GM18498 (cell line): Measurements from ENCODE around the gene CCDC85C.
A peak's percentile ranks its signal among the peaks of the same experiment; 100 is the strongest.

Experiments
- ATAC-seq: cut with Tn5 transposase; IDR thresholded peaks from one replicate; pipeline ENCODE4 v1.9.1; 2021; ENCODE audit warnings: mild to moderate bottlenecking, moderate library complexity; ENCODE audit not compliant: unreplicated experiment

The CCDC85C gene

GRCh38 chr14:99630202-99630601, 26.2 kb upstream of the CCDC85C start:
- ATAC-seq: no peak

- peak; percentile 79 for ATAC-seq
These were observed 25.0 kb upstream of the CCDC85C start for GRCh38 chr14:99628887-99629618.

- ATAC-seq: no peak
These were observed 23.7 kb upstream of the CCDC85C start for GRCh38 chr14:99627510-99628381.

GRCh38 chr14:99627100-99627499, 23.1 kb upstream of the CCDC85C start:
- no peak for ATAC-seq

- no peak for ATAC-seq
These were observed 22.1 kb upstream of the CCDC85C start for GRCh38 chr14:99626041-99626648.

- ATAC-seq: no peak
These were observed 21.5 kb upstream of the CCDC85C start for GRCh38 chr14:99625476-99625875.

- no peak for ATAC-seq
These were observed 21.0 kb upstream of the CCDC85C start for GRCh38 chr14:99624971-99625370.

GRCh38 chr14:99624024-99624423, 20.0 kb upstream of the CCDC85C start:
- ATAC-seq: no peak

- no peak for ATAC-seq
These were observed 17.9 kb upstream of the CCDC85C start for GRCh38 chr14:99621948-99622347.

GRCh38 chr14:99619835-99620834, 16.1 kb upstream of the CCDC85C start:
- no peak for ATAC-seq

GRCh38 chr14:99616832-99617800, 13.1 kb upstream of the CCDC85C start:
- no peak for ATAC-seq

GRCh38 chr14:99615497-99616157, 11.6 kb upstream of the CCDC85C start:
- no peak for ATAC-seq

- ATAC-seq: no peak
These were observed 8.8 kb upstream of the CCDC85C start for GRCh38 chr14:99612738-99613330.

GRCh38 chr14:99612071-99612737, 8.2 kb upstream of the CCDC85C start:
- ATAC-seq: no peak

GRCh38 chr14:99611646-99612045, 7.6 kb upstream of the CCDC85C start:
- ATAC-seq: no peak

GRCh38 chr14:99609245-99610170, 5.5 kb upstream of the CCDC85C start:
- no peak for ATAC-seq

- ATAC-seq: no peak
These were observed 4.6 kb upstream of the CCDC85C start for GRCh38 chr14:99608591-99608990.
